NCI-H748 treated with DMSO at 0.1 percent for 48 hours (cell line): ENCODE data around the gene ABCD4.

Source experiments
- DNase-seq: peaks from one replicate; lab custom pipeline; 2025; lab: John Stamatoyannopoulos, UW

Gene ABCD4

GRCh38 chr14:74259513-74259912 lies 43.2 kb downstream of the ABCD4 start:
- no peak for DNase-seq

- DNase-seq: no peak
Observed at GRCh38 chr14:74258764-74259035, 44.0 kb downstream of the ABCD4 start.

DNA sequence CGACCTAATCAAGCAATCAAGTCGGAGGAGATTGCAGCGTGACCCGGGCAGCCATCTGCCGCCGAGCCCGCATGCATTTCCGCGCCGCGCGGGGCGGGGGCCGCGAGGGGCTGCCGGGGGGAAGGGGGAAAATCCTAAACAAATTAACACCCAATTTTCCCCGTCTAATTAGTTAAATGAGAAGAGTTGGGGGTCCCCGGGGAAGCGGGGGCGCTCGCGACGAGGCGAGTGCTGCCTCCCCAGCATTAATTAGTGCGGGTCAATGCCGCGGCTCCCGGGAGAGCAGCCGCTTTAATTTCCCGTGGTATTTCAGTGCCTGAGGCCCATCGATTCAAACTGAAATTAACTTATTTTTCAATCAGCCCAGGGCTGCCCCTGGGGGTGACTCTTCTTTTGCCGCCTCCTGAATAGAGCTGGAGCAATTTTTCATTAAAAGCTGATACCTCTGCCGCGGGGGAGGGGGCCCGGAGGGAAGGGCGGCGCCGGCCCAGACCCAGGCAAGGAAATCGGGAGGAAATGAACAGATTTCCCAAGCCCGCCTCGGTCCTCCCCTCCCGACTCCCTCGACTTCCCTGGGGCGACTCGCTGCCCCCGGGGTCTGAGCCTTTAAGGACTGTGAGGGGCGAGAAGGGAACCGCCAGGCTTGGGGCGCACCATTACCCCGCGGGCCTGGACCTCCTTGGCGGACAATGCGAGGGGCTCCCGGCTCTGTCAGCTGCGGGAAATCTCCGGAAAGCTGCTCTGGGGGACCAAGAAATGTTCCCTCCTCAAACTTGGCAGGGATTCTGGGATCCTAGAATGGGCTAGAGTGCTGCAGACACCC lies 44.6 kb downstream of the ABCD4 start:
- DNase-seq: no peak

GRCh38 chr14:74257078-74257940 lies 45.4 kb downstream of the ABCD4 start:
- peak; percentile 25 for DNase-seq

GRCh38 chr14:74255281-74255680 lies 47.5 kb downstream of the ABCD4 start:
- DNase-seq: no peak

DNA sequence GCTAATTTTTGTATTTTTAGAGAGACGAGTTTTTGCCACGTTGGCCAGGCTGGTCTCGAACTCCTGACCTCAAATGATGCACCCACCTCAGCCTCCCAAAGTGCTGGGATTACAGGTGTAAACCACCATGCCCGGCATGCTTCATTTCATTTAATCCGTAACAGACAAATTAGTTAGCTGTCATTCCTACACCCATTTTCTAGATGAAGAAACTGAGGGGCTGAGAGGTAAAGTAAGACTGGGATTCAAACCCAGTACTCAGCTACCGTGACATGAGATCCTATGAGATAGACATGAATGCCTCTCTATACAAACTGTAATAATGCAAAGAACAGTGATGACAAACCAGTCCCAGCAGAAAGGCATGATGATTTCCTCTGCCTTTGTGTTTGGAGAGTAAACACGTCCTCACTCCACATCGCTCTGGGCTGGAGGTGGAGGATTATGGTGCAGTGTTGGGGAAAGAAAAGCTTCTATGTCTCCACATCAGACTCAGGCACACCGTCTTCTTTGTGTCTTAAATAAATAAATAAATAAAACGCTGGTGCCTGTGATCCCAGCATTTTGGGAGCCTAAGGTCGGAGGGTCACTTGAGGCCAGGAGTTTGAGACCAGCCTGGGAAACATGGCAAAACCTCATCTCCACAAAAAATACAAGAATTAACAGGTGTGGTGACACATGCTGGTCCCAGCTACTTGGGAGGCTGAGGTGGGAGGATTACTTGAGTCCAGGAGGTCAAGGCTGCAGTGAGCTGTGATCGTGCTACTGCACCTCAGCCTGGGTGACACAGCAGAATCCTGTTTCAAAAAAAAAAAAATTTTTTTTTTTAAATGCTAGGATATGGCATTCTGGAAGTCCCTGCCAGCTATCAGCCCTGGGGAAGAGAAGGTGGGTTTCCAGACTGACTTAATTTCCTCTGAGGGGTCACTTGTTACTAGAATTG lies 53.0 kb downstream of the ABCD4 start:
- DNase-seq: no peak

- DNase-seq: no peak
Observed at GRCh38 chr14:74248017-74248416, 54.7 kb downstream of the ABCD4 start.

- DNase-seq: no peak
Observed at GRCh38 chr14:74246542-74246941, 56.2 kb downstream of the ABCD4 start.

DNA sequence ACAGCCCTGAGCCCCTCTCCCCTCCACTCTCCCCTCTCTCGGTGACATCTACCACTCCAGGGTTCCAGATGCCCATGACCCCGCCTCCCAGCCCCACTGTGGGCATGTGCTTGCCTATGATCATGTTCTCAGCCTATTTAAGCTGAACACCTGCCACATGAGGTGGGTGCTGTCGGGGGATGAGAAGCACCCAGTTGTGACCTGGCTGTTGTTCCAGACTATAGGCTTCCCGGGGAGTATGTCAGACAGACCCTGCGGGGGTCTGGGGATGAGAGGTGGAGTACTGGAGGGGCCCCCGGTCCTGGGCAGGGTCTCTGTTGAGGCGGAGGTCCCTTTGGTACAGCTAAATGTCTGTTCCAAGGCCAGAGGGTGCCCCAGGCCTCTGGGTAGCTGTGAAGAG lies 57.4 kb downstream of the ABCD4 start:
- DNase-seq: no peak

DNA sequence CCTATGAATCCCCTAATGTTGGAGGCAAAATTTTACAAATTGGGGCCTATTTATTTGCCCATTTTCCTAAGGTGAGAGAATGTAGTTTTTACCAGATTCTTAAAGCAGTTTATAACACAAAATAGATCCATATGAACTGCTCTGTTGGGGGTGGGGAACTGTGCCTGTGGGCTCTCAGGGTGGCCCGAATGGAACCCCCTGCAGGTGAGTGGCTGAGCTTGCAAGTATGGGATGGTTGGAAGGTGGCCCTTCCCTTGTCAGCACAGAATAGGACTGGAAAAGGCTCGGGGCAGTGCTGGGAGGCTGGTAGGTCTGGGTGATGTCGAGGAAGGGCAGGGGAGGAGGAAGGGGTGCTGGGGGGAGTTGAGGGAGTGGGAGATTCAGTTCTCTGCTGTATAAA lies 58.6 kb downstream of the ABCD4 start:
- DNase-seq: no peak

DNA sequence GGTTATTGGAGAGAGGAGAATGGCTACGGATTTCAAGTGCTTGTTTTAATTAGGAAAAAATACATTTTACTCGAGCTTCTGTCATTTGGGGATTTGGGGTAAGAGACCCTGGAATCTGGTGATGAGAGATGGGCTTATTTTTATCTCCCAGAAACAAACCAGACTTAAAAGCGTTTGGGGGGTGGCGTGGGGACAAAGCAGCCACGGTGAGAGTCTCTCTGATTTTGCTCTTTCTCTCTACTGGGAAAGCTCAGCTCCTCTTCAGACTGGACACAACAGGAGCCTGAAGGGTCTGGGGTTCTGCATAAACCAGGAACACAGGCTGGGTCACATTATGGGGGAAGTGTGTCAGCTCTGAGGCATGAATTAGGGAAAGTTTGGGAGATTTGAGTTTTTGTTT lies 59.7 kb downstream of the ABCD4 start:
- DNase-seq: no peak

GRCh38 chr14:74242780-74243042 lies 60.0 kb downstream of the ABCD4 start:
- no peak for DNase-seq

- no peak for DNase-seq
Observed at GRCh38 chr14:74242021-74242779, 60.5 kb downstream of the ABCD4 start.

GRCh38 chr14:74241652-74242017 lies 61.1 kb downstream of the ABCD4 start:
- no peak for DNase-seq

DNA sequence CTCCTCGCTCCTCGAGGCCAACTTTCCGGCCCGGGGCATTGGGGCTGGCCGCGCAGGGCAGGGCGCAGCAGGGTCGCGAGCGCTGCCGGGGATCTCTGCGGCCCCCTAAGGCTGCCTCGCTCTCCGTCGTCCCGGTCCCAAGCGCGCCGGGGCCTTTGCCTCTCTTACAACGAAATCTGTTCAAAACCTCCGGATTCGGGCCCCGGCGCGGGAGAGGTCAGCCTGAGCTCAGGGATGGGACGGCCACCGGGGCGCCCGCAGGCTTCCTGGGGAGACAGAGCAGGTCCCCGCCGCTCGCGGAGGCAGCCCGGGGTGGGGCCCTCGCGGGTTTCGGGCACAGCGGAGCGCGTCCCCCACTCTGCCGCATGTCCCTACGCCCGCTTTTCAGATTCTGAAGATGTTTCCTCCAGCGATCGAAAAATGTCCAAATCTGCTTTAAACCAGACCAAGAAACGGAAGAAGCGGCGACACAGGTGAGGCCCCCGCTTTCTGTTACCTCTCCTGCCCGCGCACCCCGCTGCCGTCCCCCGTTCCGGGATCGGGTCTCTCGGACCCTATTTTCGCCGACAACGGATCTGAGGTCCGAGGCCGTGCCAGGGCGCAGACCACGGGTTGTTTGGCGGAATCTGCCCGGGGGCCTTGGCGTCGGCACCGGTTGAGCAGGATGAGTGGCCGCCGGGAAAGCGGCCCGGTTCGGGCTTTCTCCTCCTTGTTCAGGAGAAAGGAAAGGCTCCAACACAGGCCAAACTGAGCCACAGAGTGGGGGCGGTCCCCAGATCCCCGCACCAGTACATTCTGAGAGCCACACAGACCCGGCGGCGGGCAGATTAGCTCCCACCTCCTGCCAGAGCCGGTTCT lies 61.7 kb downstream of the ABCD4 start:
- DNase-seq: no peak

DNA sequence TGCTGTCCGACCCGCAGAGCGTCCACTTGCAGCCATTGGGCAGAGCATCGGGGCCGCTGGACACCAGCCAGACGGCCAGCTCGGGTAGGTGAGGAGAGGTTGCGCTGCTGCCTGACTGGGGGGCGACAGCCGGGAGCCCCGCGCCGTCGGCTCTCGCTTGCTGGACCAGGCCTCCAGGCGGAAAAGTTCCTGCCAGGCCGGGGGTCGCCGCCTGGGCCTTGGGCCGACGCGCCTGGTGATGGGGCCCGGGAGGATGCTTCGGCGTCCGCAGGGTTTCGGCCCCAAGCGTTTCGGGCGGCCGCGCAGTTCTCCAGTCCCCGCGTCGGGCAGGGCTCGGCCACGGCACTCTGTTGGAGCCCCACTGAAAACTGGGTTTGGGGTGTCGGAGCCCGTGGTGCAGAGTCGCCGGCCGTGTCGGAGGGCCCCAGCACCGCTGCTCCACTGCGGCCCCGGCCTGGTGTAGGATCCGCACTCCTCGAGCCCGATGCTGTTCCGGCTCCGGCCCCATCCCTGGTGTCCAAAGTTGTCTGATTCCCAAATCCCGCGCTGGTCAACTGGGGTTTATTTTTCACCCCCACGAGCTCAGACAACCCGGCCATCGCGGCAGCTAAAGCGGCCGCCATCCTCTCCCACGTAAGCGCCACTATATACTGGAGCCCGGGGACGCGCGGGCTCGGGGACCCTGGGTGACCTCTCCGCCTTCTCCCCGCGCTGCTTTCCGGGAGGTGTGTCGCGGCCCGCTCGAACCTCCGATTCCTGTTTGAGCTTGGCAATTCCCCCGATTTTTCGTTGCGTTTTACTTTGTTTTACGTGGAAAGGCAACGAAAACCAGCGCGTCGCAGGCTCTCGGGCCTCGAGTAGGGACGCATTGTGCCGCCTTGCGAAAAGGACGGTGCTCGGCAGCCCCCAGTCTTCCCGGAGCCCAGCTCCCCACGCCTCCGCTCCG lies 62.6 kb downstream of the ABCD4 start:
- no peak for DNase-seq

DNA sequence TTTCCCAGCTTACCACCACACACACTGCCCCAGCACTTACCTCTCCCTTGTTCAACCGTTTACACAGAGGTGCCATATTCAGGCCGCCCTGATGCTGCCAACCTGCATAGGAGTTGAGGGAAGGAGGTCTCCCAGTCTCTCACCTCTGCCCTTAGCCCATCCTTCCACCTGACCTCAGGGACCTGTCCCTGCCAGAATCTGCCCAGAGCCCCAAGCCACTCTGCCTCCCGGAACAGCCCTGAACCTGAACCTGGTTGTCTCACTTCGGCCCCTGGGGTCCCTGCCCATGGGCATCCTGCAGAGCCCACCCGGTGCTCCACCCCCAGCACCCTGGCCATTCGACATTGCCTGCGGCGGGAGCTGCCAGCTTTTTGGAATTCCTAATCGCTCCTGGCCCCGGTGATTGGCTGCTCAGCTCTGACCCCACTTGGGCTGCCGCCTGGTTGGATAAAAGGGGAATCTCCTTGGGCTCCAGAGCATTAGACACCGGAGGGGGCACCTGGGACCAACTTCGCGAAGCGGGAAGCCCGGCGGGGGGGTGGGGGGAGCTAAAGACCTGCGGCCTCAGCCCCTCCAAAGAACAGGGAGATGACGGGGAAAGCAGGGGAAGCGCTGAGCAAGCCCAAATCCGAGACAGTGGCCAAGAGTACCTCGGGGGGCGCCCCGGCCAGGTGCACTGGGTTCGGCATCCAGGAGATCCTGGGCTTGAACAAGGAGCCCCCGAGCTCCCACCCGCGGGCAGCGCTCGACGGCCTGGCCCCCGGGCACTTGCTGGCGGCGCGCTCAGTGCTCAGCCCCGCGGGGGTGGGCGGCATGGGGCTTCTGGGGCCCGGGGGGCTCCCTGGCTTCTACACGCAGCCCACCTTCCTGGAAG lies 63.5 kb downstream of the ABCD4 start, which contains the start of gene VSX2:
VSX2 (plus strand) TSS at position 476 of the 874 bp plus-strand sequence; CDS start at position 589, 113 bp downstream.
- DNase-seq: no peak

DNA sequence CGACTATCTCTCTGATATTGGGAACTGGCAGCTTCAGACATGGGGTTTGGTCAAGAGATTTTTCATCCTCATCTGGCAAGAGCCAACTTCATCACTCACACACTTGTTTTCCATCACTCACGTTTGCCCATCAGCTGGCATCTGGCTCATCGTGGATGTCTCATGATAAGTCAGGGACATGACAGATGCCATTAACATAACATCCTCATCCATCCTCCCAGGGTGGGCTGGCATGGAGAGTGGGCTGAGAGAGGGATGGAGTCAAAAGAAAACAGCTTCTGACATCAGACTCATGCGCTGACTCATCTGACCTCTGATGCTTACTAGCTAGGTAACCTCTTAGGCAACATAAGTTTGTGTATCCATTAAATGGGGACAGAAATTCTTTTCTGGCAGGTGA lies 65.3 kb downstream of the ABCD4 start:
- no peak for DNase-seq
